Karpas-422 (cell line): Measurements from ENCODE around the gene TAS1R3. TPM values are rescaled to one million over a fixed set of nuclear protein-coding genes. Genes with fewer than 3 reads are reported as not detected.
A peak's percentile ranks its signal among the peaks of the same experiment; 100 is the strongest.

Experiments used
- DNase-seq: peaks from one replicate; pipeline ENCODE4 v3.0.0-alpha.2; 2015
- H2AFZ ChIP-seq: fragments of 200-600 bp; sonication (generic); 2 replicates; pipeline ENCODE4 v1.6.1; 2014; ENCODE audit warnings: antibody characterized with exemption, low read length, mixed read lengths
- H3K27ac ChIP-seq: fragments of 200-600 bp; sonication (generic); 2 replicates; pipeline ENCODE4 v1.5.1; 2014; ENCODE audit warnings: mild to moderate bottlenecking, low read length, moderate library complexity
- H3K27me3 ChIP-seq: fragments of 200-600 bp; sonication (generic); 2 replicates; pipeline ENCODE4 v1.6.1; 2014; ENCODE audit warnings: low read length, mixed read lengths
- H3K36me3 ChIP-seq: fragments of 200-600 bp; sonication (generic); 2 replicates; pipeline ENCODE4 v1.6.1; 2014; ENCODE audit warnings: low read length, mixed read lengths; ENCODE audit not compliant: insufficient read depth
- H3K4me1 ChIP-seq: fragments of 200-600 bp; sonication (generic); 2 replicates; pipeline ENCODE4 v1.6.1; 2014; ENCODE audit warnings: mild to moderate bottlenecking, low read length, mixed read lengths
- H3K4me2 ChIP-seq: fragments of 200-600 bp; sonication (generic); 2 replicates; pipeline ENCODE4 v1.6.1; 2014; ENCODE audit warnings: low read length, low read depth, mild to moderate bottlenecking; ENCODE audit not compliant: poor library complexity, severe bottlenecking
- H3K4me3 ChIP-seq: fragments of 200-600 bp; sonication (generic); 2 replicates; pipeline ENCODE4 v1.5.1; 2014; ENCODE audit warnings: mild to moderate bottlenecking, antibody characterized with exemption, low read length, mixed read lengths
- H3K79me2 ChIP-seq: fragments of 200-600 bp; sonication (generic); 2 replicates; pipeline ENCODE4 v1.6.1; 2014; ENCODE audit warnings: mild to moderate bottlenecking, low read length, mixed read lengths
- H3K9ac ChIP-seq: fragments of 200-600 bp; sonication (generic); 2 replicates; pipeline ENCODE4 v1.6.0; 2014; ENCODE audit warnings: low read length
- H3K9me2 ChIP-seq: fragments of 200-600 bp; sonication (generic), shearing (Covaris generic); replicated peaks from 2 replicates; pipeline ENCODE4 v1.6.0; 2014; ENCODE audit warnings: mild to moderate bottlenecking, low read length, moderate library complexity; ENCODE audit not compliant: insufficient read depth
- H3K9me3 ChIP-seq: fragments of 300-700, 200-600 bp; sonication (generic); 2 replicates; pipeline ENCODE4 v1.6.1; 2014; ENCODE audit warnings: low read length, mixed read lengths
- H4K20me1 ChIP-seq: fragments of 200-600 bp; sonication (generic); 2 replicates; pipeline ENCODE4 v1.6.1; 2014; ENCODE audit warnings: mild to moderate bottlenecking, antibody characterized with exemption, low read length, low read depth; ENCODE audit not compliant: insufficient read depth
- total RNA-seq: library from RNA; depleted of rRNA; stranded (reverse); fragments of >200 nt; shearing (Covaris generic); gene quantifications from 2 replicates; pipeline ENCODE4 v1.2.3, GENCODE V29; 2014; ENCODE audit warnings: low replicate concordance

TAS1R3 gene
- total RNA-seq, 1 experiment from 2014 or later, result 49.2 TPM

DNA sequence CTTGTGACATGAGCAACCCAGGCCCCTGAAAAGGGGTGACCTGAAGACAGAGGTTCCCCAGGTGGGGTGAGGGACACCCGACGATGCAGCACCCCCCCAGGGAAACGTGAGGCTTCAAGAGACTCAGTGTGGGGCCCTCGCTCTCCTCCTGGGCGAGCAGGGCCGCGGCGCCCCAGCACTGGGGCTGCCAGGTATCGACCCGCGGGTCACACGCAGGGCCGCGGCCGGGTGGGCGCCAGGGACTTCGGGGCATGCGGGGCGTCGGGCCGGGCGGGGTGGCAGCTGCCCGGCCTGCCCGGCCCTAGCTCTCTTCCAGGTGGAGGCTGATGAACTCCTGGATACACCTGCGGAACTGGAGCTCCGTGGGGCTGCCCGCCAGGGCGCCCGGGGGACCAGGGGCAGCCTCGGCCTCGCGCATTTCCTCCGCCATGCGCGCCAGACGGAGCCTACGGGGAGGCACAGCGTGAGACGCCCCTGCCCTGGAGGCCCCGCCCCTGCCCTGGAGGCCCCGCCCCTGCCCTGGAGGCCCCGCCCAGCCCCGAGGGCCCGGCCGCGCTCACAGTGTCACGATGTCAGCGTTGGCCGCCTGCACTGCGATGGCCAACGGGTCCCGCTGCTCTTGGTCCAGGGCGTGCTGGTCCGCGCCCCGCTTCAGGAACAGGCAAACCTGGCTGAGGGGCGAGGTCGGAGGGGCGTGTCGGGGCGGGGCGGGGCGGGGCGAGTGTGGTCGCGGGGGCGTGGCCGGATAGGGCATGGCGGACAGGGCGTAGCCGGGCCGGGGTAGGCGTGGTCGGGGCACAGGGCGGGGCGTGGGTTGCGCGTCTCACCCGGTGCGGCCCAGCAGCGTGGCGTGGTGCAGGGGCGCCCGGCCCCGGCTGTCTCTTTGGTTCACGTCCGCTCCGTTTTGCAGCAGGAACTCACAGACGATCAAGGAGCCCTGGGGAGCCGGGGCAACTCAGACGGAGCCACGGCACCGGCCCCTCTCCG is 37.5 kb upstream of the TAS1R3 start:
- Histone ChIP-seq H3K4me2 (no peak overlapping the region), H2AFZ (no peak overlapping the region), H3K9me3 (no peaks in the 10 kb centered on the region)

DNA sequence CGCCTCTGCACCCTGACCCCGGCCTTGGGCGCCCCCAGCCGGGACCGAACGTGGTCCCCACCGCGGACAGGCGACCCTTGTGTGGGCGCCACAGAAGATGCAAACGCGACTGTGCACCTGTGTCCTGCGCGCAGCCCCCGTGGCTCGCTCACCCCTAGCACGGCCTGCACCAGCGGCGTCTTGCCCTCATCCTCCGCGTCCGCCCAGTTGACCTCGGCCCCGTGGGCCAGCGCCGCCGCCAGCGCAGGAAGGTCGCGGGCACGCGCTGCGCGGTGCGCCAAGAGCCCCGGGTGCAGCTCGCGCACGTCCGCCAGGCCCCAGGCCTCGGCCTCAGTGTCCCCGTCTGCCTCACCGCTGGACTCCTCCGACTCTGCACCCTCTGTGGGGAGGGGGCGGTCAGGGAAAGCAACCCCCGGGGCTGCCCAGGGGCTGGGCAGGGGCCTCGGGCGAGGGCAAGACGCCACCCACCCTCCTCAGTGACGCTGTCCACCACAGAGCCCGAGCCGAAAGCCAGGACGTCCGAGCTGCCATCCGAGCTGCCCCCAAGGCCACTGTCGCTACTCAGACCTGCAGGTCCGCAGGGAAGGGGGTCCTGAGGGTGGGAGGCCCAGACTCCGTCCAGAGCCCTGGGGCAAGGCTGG is 36.7 kb upstream of the TAS1R3 start:
- Histone ChIP-seq H3K4me2 (no peak overlapping the region), H2AFZ (no peak overlapping the region), H3K27ac (no peak overlapping the region), H3K4me1 (no peaks in the 10 kb centered on the region), H3K36me3 (no peaks in the 10 kb centered on the region), H3K9me2 (no peaks in the 10 kb centered on the region), H3K9me3 (no peaks in the 10 kb centered on the region), H3K9ac (no peak overlapping the region), H4K20me1 (0 out of 2 replicates have a peak, but pooled peaks cover 2% of the 10 kb centered on the region), H3K4me3 (no peak overlapping the region), H3K79me2 (no peaks in the 10 kb centered on the region), H3K27me3 (no peaks in the 10 kb centered on the region)
- DNase-seq, result no peak

More for the DNA sequence above, 37.5 kb upstream of the TAS1R3 start:
- Histone ChIP-seq H3K79me2 (no peaks in the 10 kb centered on the region), H3K36me3 (no peaks in the 10 kb centered on the region), H3K27ac (no peak overlapping the region), H3K4me1 (no peaks in the 10 kb centered on the region), H3K9me2 (no peaks in the 10 kb centered on the region), H4K20me1 (no peaks in the 10 kb centered on the region), H3K27me3 (no peaks in the 10 kb centered on the region), H3K4me3 (no peak overlapping the region), H3K9ac (no peak overlapping the region)
- DNase-seq, result no peak

DNA sequence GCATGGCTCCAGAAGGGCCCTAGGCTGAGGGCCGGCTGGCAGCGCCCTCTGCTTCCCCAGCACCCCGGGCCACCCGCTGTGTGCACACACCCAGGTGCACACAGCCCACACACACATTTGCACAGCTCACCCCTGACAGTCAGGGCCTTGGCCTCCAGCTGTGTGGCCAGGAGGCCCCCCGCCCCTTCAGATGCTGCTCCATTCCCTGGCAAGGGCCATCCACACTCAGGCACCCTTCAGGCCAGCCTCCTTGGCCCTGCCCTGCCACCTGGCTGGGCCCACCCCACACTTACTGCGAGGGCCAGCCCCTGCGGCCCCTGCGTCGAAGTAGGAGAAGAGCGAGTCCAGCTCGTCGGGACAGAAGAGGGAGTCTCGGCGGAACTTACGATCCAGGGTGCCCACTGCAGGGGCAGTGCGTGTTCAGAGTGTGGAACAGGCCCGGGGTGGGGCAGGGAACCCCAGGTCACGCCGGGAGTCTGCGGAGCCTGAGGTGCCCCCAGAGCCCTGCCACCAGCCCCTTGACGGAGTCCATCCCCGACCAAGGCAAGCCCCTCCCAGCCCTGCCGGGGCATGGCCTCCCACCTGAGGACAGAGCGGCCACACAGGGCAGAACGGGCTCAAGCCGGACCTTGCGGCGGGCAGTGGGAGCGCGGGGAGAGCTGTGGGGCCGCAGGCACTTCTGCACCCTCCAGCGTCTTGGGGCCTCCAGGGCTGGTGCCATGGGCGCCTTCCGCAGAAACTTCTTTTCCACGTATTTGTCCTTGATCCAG is 35.7 kb upstream of the TAS1R3 start:
- Histone ChIP-seq H2AFZ (no peak overlapping the region), H3K9me3 (no peaks in the 10 kb centered on the region), H3K9me2 (no peaks in the 10 kb centered on the region), H3K9ac (no peak overlapping the region), H3K4me1 (no peaks in the 10 kb centered on the region), H4K20me1 (peaks cover 12% of the 10 kb centered on the region; the same call in 1 of the 2 replicates), H3K36me3 (no peaks in the 10 kb centered on the region), H3K27me3 (no peaks in the 10 kb centered on the region), H3K27ac (no peak overlapping the region), H3K4me2 (no peak overlapping the region), H3K79me2 (no peaks in the 10 kb centered on the region), H3K4me3 (no peak overlapping the region)
- no peak for DNase-seq

DNA sequence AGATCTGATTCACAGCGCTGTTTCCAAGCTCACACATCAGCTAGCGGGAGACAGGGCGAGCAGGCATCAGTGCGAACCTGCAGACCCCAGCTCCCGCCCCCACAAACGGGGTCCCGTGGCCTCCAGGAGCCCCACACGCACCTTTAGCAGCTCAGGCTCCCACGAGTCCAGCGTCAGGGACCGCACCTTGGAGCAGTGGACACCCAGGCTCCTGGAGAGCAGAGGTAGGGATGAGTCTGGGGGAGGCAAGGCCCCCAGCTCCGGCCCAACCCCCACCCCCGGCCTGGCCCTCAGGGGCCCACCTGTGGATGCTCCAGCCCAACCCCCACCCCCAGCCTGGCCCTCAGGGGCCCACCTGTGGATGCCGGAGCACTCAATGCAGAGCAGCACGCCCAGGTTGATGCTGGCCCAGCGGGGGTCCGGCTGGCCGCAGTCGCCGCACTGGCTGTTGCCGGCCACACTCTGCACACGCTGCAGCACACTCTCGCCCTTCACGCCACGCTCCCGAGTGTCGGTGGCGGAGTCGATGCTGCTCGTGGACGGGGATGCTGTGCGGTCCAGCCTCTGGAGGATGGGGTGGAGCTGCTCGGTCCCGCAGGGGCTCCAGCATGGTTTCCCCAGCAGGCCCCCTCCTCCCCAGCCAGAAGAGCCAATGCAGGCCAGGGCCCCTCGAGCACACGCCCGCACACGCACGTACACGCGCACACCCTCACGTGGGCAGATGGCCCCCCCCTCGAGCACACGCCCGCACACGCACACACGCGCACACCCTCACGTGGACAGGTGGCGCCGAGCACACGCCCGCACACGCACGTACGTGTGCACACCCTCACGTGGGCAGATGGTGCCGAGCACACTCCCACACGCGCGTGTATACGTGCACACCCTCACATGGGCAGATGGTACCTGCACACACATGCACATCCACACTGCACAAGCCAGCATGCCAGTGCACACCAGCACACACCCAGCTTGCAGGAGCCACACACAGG is 34.7 kb upstream of the TAS1R3 start:
- H3K9ac ChIP-seq, result no peak overlapping the region
- H3K79me2 ChIP-seq, result no peaks in the 10 kb centered on the region
- H3K4me1 ChIP-seq, result no peaks in the 10 kb centered on the region
- H4K20me1 ChIP-seq, result peaks cover 13% of the 10 kb centered on the region; the same call in 1 of the 2 replicates
- H3K4me2 ChIP-seq, result no peak overlapping the region
- H3K4me3 ChIP-seq, result no peak overlapping the region
- H3K27ac ChIP-seq, result no peak overlapping the region
- H3K27me3 ChIP-seq, result no peaks in the 10 kb centered on the region
- DNase-seq, result no peak
- H2AFZ ChIP-seq, result no peak overlapping the region
- H3K36me3 ChIP-seq, result no peaks in the 10 kb centered on the region
- H3K9me2 ChIP-seq, result no peaks in the 10 kb centered on the region
- H3K9me3 ChIP-seq, result no peaks in the 10 kb centered on the region

- H3K9me2 ChIP-seq, result no peaks in the 10 kb centered on the region
- no peak overlapping the region for H2AFZ ChIP-seq
- H3K4me1 ChIP-seq, result no peaks in the 10 kb centered on the region
- H3K27me3 ChIP-seq, result no peaks in the 10 kb centered on the region
- no peak for DNase-seq
- no peaks in the 10 kb centered on the region for H3K36me3 ChIP-seq
- no peak overlapping the region for H3K4me3 ChIP-seq
- H3K9ac ChIP-seq, result no peak overlapping the region
- H3K79me2 ChIP-seq, result peaks cover under 1% of the 10 kb centered on the region; the same call in 1 of the 2 replicates
- H3K27ac ChIP-seq, result no peak overlapping the region
- no peak overlapping the region for H3K4me2 ChIP-seq
- no peaks in the 10 kb centered on the region for H3K9me3 ChIP-seq
- peaks cover 13% of the 10 kb centered on the region; the same call in 1 of the 2 replicates for H4K20me1 ChIP-seq
Observed at GRCh38 chr1:1297802-1298424, 33.2 kb upstream of the TAS1R3 start.

DNA sequence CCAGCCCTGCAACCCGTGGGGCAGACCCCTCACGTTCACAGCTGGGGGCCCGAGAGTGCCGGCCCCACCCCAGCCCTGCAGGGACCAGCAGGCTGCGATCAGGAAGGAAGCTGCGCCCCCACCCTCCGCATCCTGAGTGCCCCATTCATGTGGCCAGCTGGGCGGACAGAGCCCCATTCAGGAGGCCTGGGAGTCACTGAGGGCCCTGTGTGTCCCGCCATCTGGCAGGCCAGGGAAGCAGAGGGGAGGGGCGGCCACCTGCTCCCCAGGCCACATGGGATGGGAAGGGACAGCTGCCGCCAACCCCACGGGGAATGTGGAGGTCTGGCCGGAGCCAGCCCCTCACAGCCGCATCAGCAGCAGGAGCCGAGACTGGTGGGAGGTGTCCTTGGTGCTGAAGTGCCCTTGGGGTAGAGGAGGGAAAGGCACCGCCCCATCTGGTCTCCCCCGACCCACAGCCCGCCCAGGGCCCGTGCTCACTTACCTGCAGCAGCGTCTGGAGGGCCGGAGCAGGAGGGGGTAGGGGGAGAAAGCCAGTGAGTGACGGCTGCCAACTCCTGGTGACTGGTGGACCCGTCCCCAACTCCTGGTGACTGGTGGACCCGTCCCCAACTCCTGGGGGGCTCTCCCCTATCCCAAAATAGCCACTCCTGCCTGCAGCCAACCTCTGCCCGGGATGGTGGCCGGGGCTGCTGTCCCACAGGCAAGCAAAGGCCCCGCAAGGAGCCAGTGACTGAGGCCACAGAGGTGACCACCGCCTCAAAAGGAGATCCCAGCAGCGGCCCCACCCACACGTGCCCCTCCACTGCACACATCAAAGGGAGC is 32.0 kb upstream of the TAS1R3 start:
- Histone ChIP-seq H3K27ac (no peak overlapping the region), H3K9me2 (no peaks in the 10 kb centered on the region), H3K79me2 (peaks cover 10% of the 10 kb centered on the region), H3K36me3 (no peaks in the 10 kb centered on the region), H2AFZ (no peak overlapping the region), H3K27me3 (no peaks in the 10 kb centered on the region), H3K4me2 (no peak overlapping the region), H3K4me3 (no peak overlapping the region), H3K4me1 (peaks cover 3% of the 10 kb centered on the region), H4K20me1 (peaks cover 13% of the 10 kb centered on the region; the same call in 1 of the 2 replicates), H3K9me3 (no peaks in the 10 kb centered on the region), H3K9ac (no peak overlapping the region)
- DNase-seq, result peak; percentile 73
